T-cell (primary cell): ENCODE data around the gene MRPL9. TPM values are rescaled to one million over a fixed set of nuclear protein-coding genes. Genes with fewer than 3 reads are reported as not detected.

ENCODE experiments used
- ATAC-seq, 4 experiments: fragments of 200-7000 bp in 3 of 4; fragments of 150-1000 bp in 1 of 4; cut with Tn5 transposase; replicated peaks in 1 of 4; 1 replicate in 3 of 4; 2 replicates in 1 of 4; pipeline ENCODE4 v1.10.0; 2021; ENCODE audit warnings: moderate library complexity in 3 of 4, mild to moderate bottlenecking in 2 of 4, moderate number of reproducible peaks in 1 of 4
- CTCF ChIA-PET, 2 donors: fragments of 300-600 bp; sonication (Branson Sonifier 250); formaldehyde crosslinking; loops; one replicate each; lab custom pipeline; 2022; ENCODE audit warnings: antibody characterized with exemption in 2 of 2; lab: Charles Lee
- POLR2A ChIA-PET, 2 donors: fragments of 300-600 bp; sonication (Branson Sonifier 250); formaldehyde crosslinking; loops; one replicate each; lab custom pipeline; 2022; ENCODE audit warnings: antibody characterized with exemption in 2 of 2; lab: Charles Lee
- DNase-seq, 35 experiments: peaks; one replicate each; pipeline versions ENCODE4 v3.0.0 to v3.0.0-alpha.2; 2013 to 2023
- H3K27ac ChIP-seq: one replicate; pipeline ENCODE4 v1.5.1; 2013; ENCODE audit warnings: low read length
- H3K27me3 ChIP-seq, 2 experiments: replicated peaks in 1 of 2; 1 replicate in 1 of 2; 2 replicates in 1 of 2; pipeline versions ENCODE4 v1.6.1 to v1.7.0; 2013; ENCODE audit warnings: low read length in 1 of 2, mixed read lengths in 1 of 2; ENCODE audit not compliant: control insufficient read depth in 2 of 2, insufficient read depth in 2 of 2; ENCODE audit errors: extremely low read depth in 1 of 2
- H3K36me3 ChIP-seq, 2 donors: 1 replicate in 1 of 2; 2 replicates in 1 of 2; pipeline versions ENCODE4 v1.6.1 to v1.7.0; 2013; ENCODE audit warnings: low read length in 1 of 2; ENCODE audit not compliant: control insufficient read depth in 2 of 2, insufficient read depth in 1 of 2; ENCODE audit errors: extremely low read depth in 1 of 2
- H3K4me1 ChIP-seq, 2 experiments: 1 replicate in 1 of 2; 2 replicates in 1 of 2; pipeline versions ENCODE4 v1.6.1 to v1.7.0; 2013; ENCODE audit warnings: low read length in 2 of 2, mixed read lengths in 1 of 2; ENCODE audit not compliant: insufficient read depth in 2 of 2, control insufficient read depth in 1 of 2; ENCODE audit errors: extremely low read depth in 1 of 2
- H3K4me3 ChIP-seq, 2 donors: 1 replicate in 1 of 2; 2 replicates in 1 of 2; pipeline versions ENCODE4 v1.5.1 to v1.7.0; 2013; ENCODE audit warnings: mild to moderate bottlenecking in 2 of 2, low read length in 1 of 2, moderate library complexity in 1 of 2; ENCODE audit not compliant: control insufficient read depth in 1 of 2; ENCODE audit errors: extremely low read depth in 1 of 2
- H3K9me3 ChIP-seq: 2 replicates; pipeline ENCODE4 v1.7.0; 2013
- H3K27ac Mint-ChIP-seq, 2 donors: one replicate each; pipeline ENCODE4 v1.8.0; 2020 to 2021; ENCODE audit warnings: mild to moderate bottlenecking in 2 of 2, mixed read lengths in 2 of 2
- H3K27me3 Mint-ChIP-seq, 2 donors: one replicate each; pipeline ENCODE4 v1.8.0; 2021 to 2022; ENCODE audit warnings: mixed read lengths in 2 of 2
- H3K36me3 Mint-ChIP-seq: one replicate; pipeline ENCODE4 v1.8.0; 2021; ENCODE audit warnings: mixed read lengths
- H3K4me1 Mint-ChIP-seq, 3 donors: one replicate each; pipeline ENCODE4 v1.8.0; 2020 to 2022; ENCODE audit warnings: mixed read lengths in 3 of 3, mild to moderate bottlenecking in 1 of 3
- H3K4me3 Mint-ChIP-seq, 3 donors: one replicate each; pipeline ENCODE4 v1.8.0; 2020 to 2022; ENCODE audit warnings: mild to moderate bottlenecking in 3 of 3, mixed read lengths in 3 of 3, moderate library complexity in 3 of 3
- H3K9me3 Mint-ChIP-seq, 3 donors: one replicate each; pipeline ENCODE4 v1.8.0; 2020 to 2022; ENCODE audit warnings: mixed read lengths in 3 of 3
- WGBS: methylation state at CpG from one replicate; pipeline ENCODE4 v1.1.5; 2013; ENCODE audit warnings: missing lambda C conversion rate; ENCODE audit not compliant: insufficient coverage; 5-methylcytosine and 5-hydroxymethylcytosine counted together
- total RNA-seq, 35 experiments: library from RNA in 6 of 35; stranded (reverse) in 6 of 35; fragments of 120-200 nt in 1 of 35; gene quantifications; one replicate each; pipeline versions ENCODE4 v1.2.1 to v1.2.4 and lab custom pipeline; 2013 to 2026

The MRPL9 gene
- total RNA-seq, 5 donors from 2014 or later (not counting 1 experiment from before 2014, with no cell fraction given), result 72.0 to 131 (median 88.7) TPM

- H3K4me3 ChIP-seq, result no peak overlapping the region
- no peaks in the 10 kb centered on the region for H3K9me3 Mint-ChIP-seq
- H3K9me3 ChIP-seq, result no peaks in the 10 kb centered on the region
- ATAC-seq, result no peak
- H3K4me1 Mint-ChIP-seq, result peaks cover 0 to 5% (median 0%) of the 10 kb centered on the region in 3 donors
- CTCF ChIA-PET, result no interaction called here
- POLR2A ChIA-PET, result no interaction called here
- no peaks in the 10 kb centered on the region for H3K4me1 ChIP-seq
- no peak overlapping the region for H3K27ac Mint-ChIP-seq
- H3K27me3 Mint-ChIP-seq, result no peaks in the 10 kb centered on the region
- H3K27me3 ChIP-seq, result no peaks in the 10 kb centered on the region
- H3K27ac ChIP-seq, result no peak overlapping the region
- WGBS, result 90% methylated on average over 5 of the region's 5 CpGs
- H3K4me3 Mint-ChIP-seq, result no peak overlapping the region
- peaks cover 0 to 2% of the 10 kb centered on the region in 2 donors for H3K36me3 ChIP-seq
- DNase-seq, result no peak
- H3K36me3 Mint-ChIP-seq, result no peaks in the 10 kb centered on the region
Measured at GRCh38 chr1:151807131-151807530, 43.8 kb upstream of the MRPL9 start.

- CTCF ChIA-PET, result no interaction called here
- H3K4me1 Mint-ChIP-seq, result peaks cover 0 to 5% (median 0%) of the 10 kb centered on the region in 3 donors
- no peak overlapping the region for H3K4me3 ChIP-seq
- H3K9me3 Mint-ChIP-seq, result no peaks in the 10 kb centered on the region
- no peaks in the 10 kb centered on the region for H3K9me3 ChIP-seq
- POLR2A ChIA-PET, result no interaction called here
- peaks cover 0 to under 1% of the 10 kb centered on the region in 2 experiments for H3K4me1 ChIP-seq
- no peak overlapping the region for H3K27ac ChIP-seq
- H3K36me3 ChIP-seq, result peaks cover 0 to 2% of the 10 kb centered on the region in 2 donors
- no peak for DNase-seq
- no peak for ATAC-seq
- no peaks in the 10 kb centered on the region for H3K27me3 Mint-ChIP-seq
- H3K27ac Mint-ChIP-seq, result no peak overlapping the region
- H3K27me3 ChIP-seq, result no peaks in the 10 kb centered on the region
- no peaks in the 10 kb centered on the region for H3K36me3 Mint-ChIP-seq
- WGBS, result 100% methylated on average over 5 of the region's 7 CpGs
- no peak overlapping the region for H3K4me3 Mint-ChIP-seq
Measured at GRCh38 chr1:151806170-151806569, 42.9 kb upstream of the MRPL9 start.

DNA sequence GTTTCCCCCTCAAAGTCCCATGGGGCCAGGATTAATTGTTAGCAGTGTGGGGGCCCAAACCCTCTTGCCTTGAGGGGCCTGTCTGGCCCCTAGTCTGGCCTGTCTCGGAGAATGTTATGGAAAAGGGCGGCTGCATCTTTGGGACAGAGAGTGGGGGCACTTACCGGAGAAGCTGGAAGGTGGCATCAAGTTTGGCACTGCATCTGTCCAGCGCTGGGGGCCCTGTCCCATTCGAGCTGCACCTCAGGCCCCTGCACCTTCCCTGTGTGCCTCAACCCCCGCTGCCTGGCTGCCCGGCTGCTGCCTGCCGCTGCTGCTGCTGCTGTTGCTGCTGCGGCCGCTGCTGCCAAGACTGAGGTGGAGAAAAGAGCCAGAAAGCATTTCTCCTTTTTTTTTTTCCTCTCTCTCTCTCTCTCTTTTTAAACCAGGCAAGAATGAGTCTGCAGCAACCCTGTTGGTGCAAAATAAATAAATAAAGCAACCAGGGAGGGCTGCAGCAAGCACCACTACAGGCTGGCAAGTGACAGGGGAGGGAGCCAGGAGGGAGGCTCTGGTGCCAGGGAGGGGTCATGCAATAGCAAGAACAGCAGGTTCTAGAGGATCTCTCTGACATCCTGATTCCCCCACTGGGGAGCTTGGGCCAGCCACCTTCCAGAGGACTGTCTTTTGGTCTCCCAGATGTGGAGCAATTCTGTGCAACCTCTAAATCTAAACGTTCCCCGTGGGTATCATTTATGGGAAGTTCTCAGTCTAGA lies 41.9 kb upstream of the MRPL9 start, which contains the start of gene LINGO4:
Gene LINGO4 (minus strand): TSS at position 354 of the 755 bp plus-strand sequence. CDS start 2,715 bp downstream, outside the sequence.
- WGBS, result 82% methylated on average over 8 of the region's 12 CpGs
- Histone ChIP-seq H3K27ac (no peak within 1 kb of the TSS), H3K4me3 (no peak within 1 kb of the TSS), H3K4me1 (peaks cover 0 to 10% of the 10 kb centered on the region in 2 experiments), H3K9me3 (no peaks in the 10 kb centered on the region), H3K36me3 (peaks cover 0 to 2% of the 10 kb centered on the region in 2 donors), H3K27me3 (peaks cover 0 to 8% of the 10 kb centered on the region in 2 experiments)
- ChIA-PET POLR2A (no interaction called here), CTCF (no interaction called here)
- Mint-ChIP-seq H3K4me1 (peaks cover 5 to 10% (median 6%) of the 10 kb centered on the region in 3 donors), H3K27ac (peak within 1 kb of the TSS; percentile 31 to 39), H3K4me3 (no peak within 1 kb of the TSS), H3K36me3 (no peaks in the 10 kb centered on the region), H3K27me3 (no peaks in the 10 kb centered on the region), H3K9me3 (no peaks in the 10 kb centered on the region)
- no peak for ATAC-seq
- no peak for DNase-seq

DNA sequence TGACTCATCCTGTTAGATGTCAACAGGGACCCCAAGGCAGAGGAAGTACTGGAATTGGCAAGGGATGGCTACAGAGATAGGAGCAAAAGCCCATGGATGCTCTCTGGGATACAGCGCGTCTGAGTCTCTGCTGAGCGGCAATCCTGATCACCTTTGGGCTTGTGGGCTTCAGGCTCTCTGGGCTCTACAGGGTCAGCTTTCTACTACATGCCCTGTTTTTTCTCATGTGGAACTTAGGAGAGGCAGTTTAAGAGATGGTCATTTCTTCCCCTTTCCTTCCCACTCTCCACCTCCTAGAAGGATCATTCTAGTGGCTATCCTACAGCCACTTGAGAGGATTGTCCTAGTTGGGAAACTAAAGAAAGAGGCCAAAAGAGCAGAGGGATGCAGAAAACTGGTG lies 40.6 kb upstream of the MRPL9 start:
- Histone ChIP-seq H3K27me3 (peaks cover 0 to 16% of the 10 kb centered on the region in 2 experiments), H3K9me3 (no peaks in the 10 kb centered on the region), H3K36me3 (no peaks in the 10 kb centered on the region), H3K27ac (no peak overlapping the region), H3K4me3 (no peak overlapping the region), H3K4me1 (peaks cover 0 to 11% of the 10 kb centered on the region in 2 experiments)
- ChIA-PET POLR2A (no interaction called here), CTCF (no interaction called here)
- ATAC-seq (no peak), DNase-seq (no peak)
- Mint-ChIP-seq H3K27ac (peak overlapping the region in 1 of 2 donors; percentile 74), H3K4me1 (peaks cover 11 to 12% (median 12%) of the 10 kb centered on the region in 3 donors), H3K4me3 (no peak overlapping the region), H3K36me3 (peaks cover under 1% of the 10 kb centered on the region), H3K9me3 (no peaks in the 10 kb centered on the region), H3K27me3 (peaks cover 0 to 5% of the 10 kb centered on the region in 2 donors)
- no CpG with 5 or more reads among the region's 3 CpGs for WGBS

DNA sequence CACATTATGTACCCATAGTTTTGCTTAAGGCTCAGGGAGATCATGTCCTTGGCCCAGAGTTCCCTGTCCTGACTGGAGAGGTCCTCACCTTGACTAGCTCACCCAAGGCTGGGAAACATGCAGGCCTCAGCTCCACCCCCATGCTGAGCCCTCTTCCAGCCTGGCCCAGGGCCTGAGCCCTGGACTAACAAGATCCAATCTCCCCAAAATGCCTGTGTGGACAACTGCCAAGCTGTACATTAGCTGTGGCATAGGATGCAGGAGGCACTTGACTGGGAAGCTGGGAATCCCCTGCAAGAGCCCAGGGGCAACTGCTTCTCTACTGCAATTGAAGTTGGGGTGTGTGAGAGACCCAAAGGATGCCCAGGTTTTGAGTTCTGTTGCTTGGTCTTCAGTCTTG lies 39.9 kb upstream of the MRPL9 start:
- ChIA-PET CTCF (no interaction called here), POLR2A (no interaction called here)
- H3K27ac Mint-ChIP-seq, result peak overlapping the region in 1 of 2 donors; percentile 7
- Histone ChIP-seq H3K9me3 (no peaks in the 10 kb centered on the region), H3K27me3 (peaks cover 0 to 16% of the 10 kb centered on the region in 2 experiments), H3K36me3 (no peaks in the 10 kb centered on the region), H3K27ac (no peak overlapping the region), H3K4me3 (no peak overlapping the region), H3K4me1 (peaks cover 0 to 11% of the 10 kb centered on the region in 2 experiments)
- no peak for DNase-seq
- H3K4me1 Mint-ChIP-seq, result peaks cover 11 to 12% (median 12%) of the 10 kb centered on the region in 3 donors
- H3K4me3 Mint-ChIP-seq, result no peak overlapping the region
- ATAC-seq, result no peak
- peaks cover 0 to 6% of the 10 kb centered on the region in 2 donors for H3K27me3 Mint-ChIP-seq
- no peaks in the 10 kb centered on the region for H3K9me3 Mint-ChIP-seq
- H3K36me3 Mint-ChIP-seq, result peaks cover 5% of the 10 kb centered on the region

GRCh38 chr1:151802372-151802771 lies 39.1 kb upstream of the MRPL9 start:
- H3K4me1 Mint-ChIP-seq, result peaks cover 11 to 12% (median 12%) of the 10 kb centered on the region in 3 donors
- WGBS, result 88% methylated on average over 5 of the region's 5 CpGs
- no peaks in the 10 kb centered on the region for H3K9me3 Mint-ChIP-seq
- Histone ChIP-seq H3K27me3 (peaks cover 0 to 16% of the 10 kb centered on the region in 2 experiments), H3K27ac (no peak overlapping the region), H3K36me3 (peaks cover 0 to 2% of the 10 kb centered on the region in 2 donors), H3K4me1 (peaks cover 0 to 11% of the 10 kb centered on the region in 2 experiments), H3K4me3 (no peak overlapping the region), H3K9me3 (no peaks in the 10 kb centered on the region)
- peaks cover 5% of the 10 kb centered on the region for H3K36me3 Mint-ChIP-seq
- no peak for ATAC-seq
- no peak overlapping the region for H3K4me3 Mint-ChIP-seq
- DNase-seq, result no peak
- H3K27ac Mint-ChIP-seq, result no peak overlapping the region
- POLR2A ChIA-PET, result no interaction called here
- CTCF ChIA-PET, result interaction anchor here in 1 of 2 donors (0.6 kb wide), 1 partner anchor 34 kb away, joined by 3 read pairs; no protein-coding TSS in a partner anchor
- H3K27me3 Mint-ChIP-seq, result peaks cover 0 to 6% of the 10 kb centered on the region in 2 donors
